GM10847 (cell line): Measurements from ENCODE around the gene PDLIM4.

Experiments
- POLR2A ChIP-seq: IDR thresholded peaks from 2 replicates; pipeline ENCODE4 v1.6.1; 2011; ENCODE audit not compliant: insufficient read length; ENCODE audit errors: extremely low read depth

Gene PDLIM4

GRCh38 chr5:132321109-132321721 lies 63.7 kb downstream of the PDLIM4 start:
- no peak for TF ChIP-seq POLR2A

DNA sequence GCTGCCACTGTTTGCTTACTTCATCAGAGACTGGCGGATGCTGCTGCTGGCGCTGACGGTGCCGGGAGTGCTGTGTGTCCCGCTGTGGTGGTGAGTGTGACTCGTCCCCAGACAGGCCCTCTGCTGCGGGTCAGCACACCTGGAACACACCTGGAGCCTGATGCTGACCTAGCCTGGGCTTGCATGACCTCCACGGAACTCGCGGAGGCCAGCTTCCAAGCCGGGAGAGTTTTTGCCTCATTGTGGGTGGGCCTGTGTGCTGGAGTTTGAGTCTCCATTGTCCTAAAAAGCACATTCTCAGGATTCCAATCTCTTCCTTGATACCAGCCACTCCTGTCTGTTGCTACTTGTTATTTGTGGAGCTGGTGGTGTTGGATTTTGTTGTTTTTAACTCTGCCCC lies 64.8 kb downstream of the PDLIM4 start:
- no peak for TF ChIP-seq POLR2A
